D341Med (cell line): Measurements from ENCODE around the gene KHDRBS2.

ENCODE experiments used
- DNase-seq: peaks from one replicate; pipeline ENCODE4 v3.0.0; 2012; ENCODE audit warnings: low spot score

KHDRBS2 gene

DNA sequence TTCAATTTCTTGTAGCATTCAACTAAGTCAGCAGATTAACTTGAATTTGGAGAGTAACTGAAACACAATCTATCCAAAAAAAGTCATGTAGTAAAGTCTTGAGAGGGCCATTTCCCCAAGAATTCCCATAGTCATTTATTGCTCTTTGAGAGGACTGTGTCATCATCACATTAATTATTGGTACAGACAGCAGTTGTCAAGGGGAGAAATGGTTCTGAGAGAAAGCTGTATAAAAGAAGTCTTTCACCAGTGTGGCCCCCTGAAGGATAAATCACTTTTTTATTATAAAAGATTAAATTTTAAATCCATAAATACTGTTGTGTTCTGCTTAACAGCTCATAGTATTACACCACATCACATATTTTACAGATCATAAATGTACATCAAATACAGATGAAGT is 111.5 kb downstream of the KHDRBS2 start:
- DNase-seq = no peak

DNA sequence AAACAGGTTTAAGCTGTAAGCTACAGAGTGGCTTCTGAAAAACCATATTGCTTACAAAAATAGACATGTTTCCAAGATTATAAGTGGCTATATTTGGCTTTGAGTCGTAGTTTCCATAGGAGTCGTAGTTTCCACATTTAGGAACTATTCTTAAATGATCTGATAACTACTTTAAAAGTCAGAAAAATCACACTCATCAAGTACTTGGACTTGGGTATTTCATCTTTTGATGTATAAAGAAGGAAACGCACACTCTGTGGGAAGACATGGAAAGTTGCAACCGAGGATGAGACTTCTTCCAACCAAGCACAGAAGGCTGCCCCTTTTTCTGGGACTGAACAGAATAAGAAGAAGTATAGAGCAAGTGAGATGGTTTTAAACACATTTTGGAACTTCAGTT is 118.3 kb downstream of the KHDRBS2 start:
- DNase-seq = no peak

DNA sequence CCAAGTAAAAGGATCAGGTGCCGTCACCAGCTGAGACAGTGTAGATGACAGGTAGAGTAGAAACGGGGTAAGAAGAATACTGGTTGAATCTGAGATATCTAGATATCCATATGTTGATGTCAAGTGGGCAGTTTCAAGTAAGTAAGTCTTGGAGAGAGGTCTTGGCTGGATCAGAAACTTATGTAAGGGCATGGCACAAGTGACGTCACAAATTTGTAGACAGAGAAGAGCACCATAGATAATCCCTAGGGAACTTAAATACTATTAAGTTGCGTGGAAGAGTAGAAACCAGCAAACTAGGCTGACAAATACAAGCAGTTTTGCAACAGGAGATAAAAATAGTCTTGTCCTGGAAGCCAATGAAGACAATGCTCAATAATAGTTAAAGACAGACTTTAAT is 123.2 kb downstream of the KHDRBS2 start:
- no peak for DNase-seq

DNA sequence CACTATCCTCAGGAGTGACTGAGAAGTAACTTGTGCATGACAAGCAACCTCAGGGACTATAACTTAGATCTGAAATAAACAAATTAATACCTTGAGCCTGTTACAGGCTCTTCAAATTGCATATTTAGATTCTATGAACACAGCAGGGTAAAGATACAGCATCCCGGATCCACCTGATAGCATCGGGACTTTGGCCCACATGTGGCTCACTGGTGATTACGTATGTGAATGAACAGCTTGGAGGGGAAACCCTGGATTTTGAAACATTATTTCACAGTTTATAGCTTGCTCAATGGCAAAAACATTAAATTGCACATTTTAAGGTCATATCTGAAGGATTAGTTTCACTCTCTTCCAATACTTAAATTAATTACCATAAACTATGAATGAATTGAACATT is 133.2 kb downstream of the KHDRBS2 start:
- no peak for DNase-seq

DNA sequence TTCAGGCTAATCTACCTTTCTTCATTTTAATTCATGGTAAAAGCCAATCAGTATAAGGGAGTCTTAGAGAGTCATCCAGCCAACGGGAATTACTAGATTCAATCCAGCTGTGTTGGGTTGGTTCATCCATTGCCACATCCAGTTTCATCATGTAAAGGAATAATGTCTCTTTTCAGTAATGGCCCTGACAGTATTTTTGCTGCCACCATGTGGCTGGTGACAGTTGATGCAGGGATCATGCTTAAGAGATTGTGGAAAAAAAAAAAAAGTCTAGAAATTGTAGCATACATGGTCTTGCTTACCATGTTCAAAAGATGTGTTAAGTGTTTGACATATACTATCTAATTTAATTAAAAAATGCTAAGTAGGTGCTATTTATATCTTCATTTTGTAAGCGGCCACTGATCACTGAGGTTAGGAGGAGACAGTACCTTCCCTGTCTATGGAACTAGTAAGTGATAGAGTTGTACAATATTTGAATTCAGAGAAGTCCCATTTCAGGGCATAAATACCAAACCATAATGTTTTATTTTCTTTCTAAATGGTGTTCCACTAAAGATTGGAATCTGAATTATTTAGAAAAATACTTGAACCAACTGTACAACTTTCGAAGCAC is 135.9 kb downstream of the KHDRBS2 start:
- DNase-seq = peak; percentile 61

DNA sequence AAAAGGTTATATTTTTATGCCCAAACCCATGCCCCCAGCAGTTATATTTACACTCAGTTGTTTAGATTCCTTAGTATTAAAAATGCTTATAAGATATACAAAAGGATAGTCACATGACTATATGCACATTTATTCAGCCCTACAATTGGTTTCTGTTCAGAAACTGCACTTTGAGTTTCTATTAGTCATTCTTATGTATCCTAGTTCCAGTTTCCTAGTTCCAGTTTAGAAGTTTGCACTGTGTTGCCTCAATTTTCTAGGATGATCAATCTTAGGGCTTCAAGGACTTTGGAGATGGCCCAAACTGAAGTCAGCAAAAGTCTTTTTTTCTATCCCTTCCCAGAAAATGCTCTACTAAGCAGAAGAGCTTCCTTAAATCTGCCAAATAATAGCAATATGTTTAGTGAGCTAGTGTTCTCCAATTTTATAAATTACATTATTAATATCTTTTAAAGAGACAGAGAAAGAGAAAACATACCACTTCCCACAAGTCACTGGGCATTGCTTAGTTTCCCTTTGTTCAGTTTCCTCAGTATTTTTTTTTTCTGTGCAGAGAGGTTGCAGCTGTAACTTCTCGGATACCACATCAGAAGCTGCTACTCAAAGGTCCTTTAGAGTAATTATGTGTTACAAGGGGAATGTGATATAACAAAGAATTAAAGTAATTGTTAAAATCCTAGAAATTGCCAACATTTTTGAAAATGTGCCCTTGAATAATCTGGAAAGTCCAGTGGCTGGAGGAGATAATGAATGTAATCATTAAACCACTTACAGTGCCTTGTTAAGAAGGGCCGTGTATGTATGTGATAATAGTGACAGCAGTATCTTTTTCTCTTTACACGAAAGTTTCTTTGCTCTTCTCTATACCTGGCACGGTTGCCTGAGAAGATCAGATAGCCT is 138.8 kb downstream of the KHDRBS2 start:
- DNase-seq = no peak

DNA sequence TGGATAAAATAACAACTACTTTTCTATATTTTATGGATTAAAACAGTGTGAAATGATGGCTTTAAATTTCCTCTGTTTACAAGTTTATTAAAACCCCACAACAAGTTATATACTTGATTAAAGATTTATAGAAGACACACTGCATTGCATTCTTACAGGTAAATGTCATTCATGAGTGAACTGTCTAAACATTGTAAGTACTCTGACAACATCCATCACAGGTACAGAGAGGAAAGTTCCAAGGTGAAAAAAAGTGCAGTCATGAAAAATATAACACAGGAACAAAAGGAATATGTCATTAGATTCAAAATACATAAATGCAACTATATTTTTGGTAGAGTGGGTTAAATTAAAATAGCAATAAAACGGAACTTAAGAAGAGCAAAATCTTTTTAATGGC is 156.9 kb downstream of the KHDRBS2 start:
- no peak for DNase-seq

DNA sequence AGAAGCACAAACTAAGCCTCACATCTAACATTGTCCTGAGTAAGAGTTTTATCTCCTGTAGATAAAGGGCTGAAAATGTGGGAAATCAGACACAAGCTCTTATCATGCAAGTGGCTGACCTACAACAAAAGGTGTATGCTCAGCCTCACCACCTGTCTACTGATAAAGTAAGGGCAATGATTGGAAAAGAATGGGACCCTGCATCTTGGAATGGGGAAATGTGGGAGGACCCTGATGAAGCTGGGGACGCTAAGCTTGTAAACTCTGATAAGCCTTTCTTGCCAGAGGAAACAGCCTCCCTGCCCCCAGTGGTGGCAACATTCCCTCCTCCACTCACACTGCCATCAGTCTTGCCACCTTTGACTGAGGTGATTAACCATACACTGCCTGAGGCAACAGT is 166.6 kb downstream of the KHDRBS2 start:
- no peak for DNase-seq

DNA sequence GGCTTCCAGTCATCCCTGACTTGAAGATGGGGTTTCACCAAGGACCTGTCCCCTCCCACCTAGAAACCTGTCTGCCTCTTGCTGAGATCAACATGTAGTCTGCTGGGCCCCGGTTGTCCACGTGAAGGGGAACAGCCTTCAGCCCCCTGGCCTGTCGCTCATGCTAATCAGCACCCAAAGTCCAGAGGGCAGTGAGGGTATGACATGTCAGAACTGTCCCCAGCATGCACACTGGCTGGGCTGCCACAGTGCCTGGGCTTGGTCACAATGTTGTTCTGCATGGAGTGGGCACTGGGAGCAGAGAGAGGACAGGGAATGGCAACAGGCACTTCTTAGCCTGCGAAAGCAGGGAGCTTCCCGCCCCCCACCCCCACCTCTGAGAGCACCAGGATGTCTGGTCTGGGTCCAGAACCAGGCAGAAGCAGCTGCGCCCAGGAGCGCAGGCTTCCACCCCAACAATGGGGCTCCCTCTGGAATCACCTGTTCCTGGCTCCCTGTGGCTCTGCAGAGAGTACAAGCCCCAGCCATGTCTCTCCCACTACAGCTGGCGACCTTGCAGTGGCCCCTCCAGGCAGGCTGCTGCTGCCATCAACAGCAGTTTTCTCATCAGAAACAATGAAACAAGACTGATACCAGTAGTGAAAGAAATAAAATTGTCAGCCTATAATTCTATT is 182.7 kb downstream of the KHDRBS2 start:
- no peak for DNase-seq

DNA sequence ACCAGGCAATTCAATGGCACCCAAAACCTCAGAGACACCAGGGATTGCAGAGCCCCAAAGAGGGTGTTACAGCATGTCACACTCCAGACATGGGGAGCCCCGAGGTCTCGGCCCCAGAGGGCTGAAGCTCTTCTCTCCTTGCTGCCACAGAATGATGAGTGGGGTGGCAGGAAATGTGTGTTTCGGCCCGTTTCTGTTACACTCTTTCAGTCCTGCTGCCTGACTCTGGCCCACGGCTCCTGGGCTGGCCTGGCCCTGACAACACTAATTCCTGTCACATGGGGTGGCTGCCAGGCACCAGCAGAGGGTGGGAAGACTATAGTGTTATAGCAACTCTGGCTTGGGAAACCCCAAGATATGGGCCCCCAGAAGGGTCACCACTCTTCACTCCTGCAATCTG is 183.6 kb downstream of the KHDRBS2 start:
- DNase-seq = no peak

DNA sequence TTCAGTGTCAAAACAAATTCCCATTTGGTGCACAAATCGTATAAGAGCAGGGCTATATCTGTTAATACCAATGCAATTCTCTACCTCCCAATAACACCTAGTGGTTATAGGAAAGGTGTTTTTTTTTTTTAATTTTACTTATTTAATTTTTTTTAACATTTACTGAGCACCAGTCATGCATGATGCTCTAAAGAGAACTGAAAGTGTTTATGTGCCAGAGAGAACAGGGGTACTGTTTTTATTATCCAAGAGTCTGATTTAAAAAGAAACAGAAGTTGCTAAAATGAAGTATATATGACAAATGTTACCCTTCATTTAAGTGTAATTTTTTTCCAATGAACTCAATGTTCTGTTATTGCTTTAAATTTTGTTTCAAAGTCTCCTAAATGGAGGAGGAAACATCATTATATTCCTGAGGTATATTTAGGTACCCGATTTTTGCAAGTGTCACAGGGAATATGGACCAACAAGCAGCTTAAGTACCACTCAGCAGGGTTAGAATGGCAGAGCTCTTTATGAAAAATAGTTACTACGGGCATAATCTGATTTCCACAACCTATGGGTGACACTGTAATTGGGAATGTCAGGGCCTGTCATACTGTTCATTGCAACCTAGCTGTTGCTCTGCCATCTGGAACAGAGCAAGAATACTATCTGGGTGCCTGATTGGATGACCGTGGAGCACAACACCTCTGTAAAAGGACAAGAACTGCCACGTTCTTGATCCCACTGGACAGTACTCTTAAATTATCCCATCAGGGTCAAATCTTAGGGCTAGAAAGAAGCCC is 195.4 kb downstream of the KHDRBS2 start:
- no peak for DNase-seq

DNA sequence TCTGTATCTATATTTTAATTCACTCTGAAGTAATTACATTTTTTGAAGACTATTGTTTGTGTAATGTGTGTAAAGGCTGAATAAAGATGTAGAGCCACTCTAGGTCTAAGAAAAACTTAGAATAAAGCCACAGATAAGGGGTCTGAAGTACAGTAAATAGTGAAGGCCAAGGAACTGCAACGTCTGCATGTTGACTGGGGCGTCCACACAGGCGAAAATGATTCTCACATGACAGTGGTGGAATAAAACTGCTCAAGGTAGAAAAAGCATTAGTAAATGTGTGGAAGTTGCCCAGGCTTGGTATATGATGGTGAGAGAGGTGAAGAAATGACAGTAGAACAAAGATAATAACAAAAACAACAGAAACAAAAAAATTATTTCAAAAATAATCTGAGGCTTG is 196.2 kb downstream of the KHDRBS2 start:
- DNase-seq = no peak

DNA sequence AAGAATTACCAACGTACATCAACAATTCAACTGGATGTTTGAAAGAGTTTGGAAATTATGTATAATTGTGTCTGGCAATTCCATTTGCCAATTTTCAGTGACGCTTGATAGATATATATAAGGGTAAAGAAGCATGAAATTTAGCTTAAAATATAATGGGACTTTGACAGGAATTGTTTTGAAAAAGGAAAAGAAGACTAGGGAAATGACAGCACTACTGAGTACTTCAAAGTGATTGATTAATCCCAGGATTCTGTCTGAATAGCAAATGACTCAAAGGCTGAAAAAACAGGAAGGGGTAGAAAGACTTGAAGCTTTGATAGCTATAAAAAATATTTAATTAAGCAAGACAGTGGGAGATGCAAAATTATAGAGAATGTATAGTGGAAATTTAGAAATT is 200.0 kb downstream of the KHDRBS2 start:
- no peak for DNase-seq

DNA sequence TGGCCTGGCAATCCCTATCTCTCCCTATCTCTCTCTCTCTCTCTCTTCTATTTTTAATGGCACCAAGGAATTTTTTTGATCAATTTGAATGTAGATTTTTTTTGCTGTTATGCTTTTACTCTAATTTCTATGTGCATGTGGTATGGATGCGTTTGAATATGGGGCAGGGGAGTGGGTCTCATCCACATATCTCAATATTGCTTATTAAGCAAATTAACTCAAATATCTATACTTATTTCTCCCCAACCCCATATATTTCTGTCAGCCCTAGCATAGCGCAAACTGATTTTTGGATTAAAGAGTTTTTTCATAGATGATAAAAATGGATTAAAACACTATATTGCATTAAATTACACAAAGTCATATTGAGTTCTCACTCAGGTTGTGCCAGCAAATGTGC is 210.2 kb downstream of the KHDRBS2 start:
- DNase-seq = no peak

DNA sequence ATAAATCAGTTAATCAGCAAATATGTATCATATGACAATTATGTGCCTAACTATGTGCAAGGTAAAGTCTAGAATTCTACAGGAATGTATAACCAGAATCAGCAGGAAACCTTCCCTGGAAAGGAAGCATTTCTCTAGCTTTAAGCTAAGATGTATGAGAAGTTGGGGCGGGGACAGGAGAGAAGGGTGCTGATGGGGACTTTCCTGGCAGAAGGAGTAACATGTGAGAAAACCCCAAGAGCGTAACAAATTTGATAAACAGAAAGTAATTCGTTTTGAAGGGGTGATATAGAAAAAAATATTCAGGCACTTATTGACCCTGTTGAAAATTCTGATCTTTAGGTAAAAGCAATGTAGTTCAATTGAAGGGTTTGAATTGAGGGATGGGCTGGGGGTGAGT is 226.1 kb downstream of the KHDRBS2 start:
- DNase-seq = no peak

DNA sequence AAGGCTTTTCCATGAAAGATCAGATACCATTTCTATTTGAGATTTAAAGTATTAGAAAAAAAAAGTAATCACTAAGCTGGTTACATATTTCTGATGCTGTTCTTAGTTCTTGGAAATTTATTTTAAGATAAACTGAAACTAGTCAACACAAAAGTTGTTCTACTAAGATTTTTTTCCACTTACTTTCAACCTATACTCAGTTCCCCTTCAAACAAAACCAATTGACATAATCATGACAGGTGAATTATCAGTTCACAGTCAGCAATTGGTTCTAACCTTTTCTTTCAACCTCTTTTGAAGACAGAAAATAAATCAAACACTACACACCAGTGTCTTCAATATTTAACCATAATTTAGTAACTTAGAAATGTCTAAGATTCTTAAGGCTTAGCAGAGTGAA is 228.7 kb downstream of the KHDRBS2 start:
- no peak for DNase-seq

DNA sequence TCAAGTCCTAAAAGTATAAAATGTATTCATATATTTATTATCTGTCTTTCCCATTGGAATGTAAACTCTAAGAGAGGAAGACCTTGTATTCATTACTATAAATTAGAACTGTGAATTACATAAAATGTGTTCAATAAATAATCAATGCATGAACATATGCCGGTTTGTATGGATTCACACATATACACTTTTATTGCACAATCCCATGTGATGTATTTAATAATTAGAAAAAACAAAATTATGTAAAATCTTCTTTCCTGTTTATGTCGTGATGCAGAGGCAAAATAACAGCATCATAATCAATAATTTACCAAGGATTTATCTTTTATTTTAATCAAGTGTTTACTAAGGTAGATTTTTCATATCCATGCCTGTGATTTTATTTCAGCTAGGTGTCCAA is 240.5 kb downstream of the KHDRBS2 start:
- no peak for DNase-seq

DNA sequence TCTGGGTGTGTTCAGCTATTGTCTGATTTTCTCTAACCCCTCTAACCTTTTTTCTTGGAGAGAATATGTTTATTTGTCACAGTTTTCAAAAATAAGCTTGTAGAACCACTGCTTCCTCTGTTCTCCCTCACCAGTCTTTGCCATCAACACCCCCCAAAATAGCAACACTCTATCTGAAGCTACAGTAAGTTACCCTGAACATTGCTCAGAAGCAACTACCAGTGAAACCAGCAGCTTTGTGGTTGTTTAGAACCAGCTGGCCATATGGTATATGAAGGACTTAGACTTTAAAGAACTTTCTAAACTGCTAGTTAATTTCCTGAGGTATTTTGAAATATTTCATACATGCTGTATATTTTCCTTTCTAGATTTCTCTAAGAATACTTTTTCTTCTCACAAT is 242.9 kb downstream of the KHDRBS2 start:
- no peak for DNase-seq

DNA sequence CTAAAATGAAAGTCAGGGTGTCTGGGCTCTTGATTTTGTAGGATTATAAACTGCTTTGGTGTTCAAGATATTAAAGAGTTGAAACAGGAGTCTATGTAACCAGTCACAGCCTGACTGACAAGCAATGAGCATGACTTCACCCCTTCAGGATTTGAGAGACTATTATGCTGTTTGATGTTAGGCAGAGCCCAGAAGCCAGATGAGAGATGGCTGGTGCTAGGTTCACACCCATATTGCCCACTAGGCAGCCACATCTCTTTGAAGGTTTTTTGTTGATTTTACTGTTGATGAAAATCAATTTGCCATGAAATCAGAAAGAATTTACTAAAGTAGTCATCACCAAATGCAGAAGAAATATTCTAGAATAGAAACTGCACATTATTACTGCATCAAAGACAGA is 243.6 kb downstream of the KHDRBS2 start:
- no peak for DNase-seq

DNA sequence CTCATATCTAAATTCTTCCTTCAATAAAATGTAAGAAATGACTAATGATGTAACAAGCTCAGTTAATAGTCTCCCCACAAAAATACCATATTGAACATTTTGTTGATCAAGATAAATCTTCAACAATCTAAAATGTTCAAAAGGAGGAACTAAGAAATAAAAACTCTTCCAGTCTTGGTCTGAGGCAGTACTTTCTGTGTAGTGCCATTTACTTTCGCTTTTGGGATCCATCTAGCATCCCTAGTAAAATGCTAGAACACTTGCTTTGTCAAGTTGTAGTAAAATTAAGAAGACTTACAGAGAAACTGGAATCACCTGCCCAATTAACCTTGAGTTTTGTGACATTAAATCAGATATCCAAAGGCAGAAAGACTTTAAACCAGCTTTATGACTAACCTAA is 246.4 kb downstream of the KHDRBS2 start:
- DNase-seq = no peak

DNA sequence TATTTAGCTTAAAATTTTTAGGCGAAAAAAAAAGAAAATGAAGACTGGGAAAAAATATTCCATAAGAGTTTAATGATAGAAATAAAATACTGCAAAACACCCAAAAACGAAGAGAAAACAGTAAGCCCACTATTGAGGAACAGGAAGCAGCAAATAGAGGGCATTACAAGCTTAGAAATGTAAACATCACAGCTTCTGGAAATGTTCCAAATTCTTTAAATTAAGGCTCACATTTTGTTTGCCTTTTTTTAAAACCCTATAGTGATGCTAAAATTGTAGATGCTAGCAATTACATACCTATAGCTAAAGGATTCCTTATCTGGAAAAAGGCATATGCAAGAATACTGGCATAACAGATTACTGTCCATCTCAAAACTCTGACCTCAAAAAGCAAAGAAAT is 248.6 kb downstream of the KHDRBS2 start:
- no peak for DNase-seq

DNA sequence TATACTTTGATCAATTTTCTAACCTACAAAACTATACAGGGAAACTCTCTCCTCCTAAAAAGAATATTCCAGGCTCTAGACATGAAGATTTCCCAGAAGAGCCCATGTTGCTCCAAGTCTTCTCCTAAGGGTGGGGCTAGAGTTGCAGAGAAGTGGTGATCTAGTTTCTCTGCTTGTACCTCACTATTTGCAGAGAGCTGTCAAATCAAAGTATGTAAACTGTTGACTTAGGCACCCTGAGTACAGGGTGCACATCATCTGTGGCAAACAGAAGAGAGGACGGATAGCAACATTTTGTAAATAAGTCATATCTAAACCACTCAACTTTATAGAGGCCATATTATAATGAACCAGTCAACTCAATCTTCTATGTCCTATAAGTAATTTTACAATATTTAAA is 250.1 kb downstream of the KHDRBS2 start:
- DNase-seq = no peak

DNA sequence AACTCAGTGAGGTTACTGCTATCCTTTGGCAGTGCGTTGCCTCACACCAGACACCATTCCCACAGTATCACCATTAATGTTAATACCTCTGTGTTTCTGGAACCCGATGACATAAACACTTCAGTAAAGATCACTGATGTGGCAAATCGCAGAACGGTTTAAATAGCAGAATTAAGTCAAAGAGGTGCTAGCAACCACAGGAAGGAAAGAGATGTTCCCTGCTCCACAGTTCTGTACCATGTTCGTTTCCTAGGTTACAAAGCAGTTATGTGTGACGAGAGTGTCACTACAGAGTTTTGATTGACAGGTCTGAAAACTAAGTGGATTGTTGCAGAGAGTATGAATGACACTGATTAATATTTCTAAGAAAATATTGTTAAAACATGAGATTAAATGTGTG is 272.3 kb downstream of the KHDRBS2 start:
- no peak for DNase-seq
